IMR-90 (cell line): ENCODE data around the gene AMOTL2. TPM values are rescaled to one million over a fixed set of nuclear protein-coding genes. Genes with fewer than 3 reads are reported as not detected.

Source experiments
- ATAC-seq: fragments of 200-7000 bp; cut with Tn5 transposase; 2 replicates; pipeline ENCODE4 v1.9.1; 2020; ENCODE audit warnings: low read depth, mild to moderate bottlenecking, moderate library complexity
- BruUV-seq: library from RNA; stranded (reverse); fragments of 400-500 nt; replicated peaks from 2 replicates; lab custom pipeline; 2021; lab: Mats Ljungman, UMichigan
- CTCF ChIA-PET: fragments of 300-600 bp; formaldehyde crosslinking; extraction: SDS; loops from one replicate; lab custom pipeline; 2021; ENCODE audit warnings: antibody characterized with exemption; lab: Yijun Ruan, JAX
- POLR2A ChIA-PET: fragments of 300-600 bp; sonication (Branson Sonifier 250); formaldehyde crosslinking; loops from one replicate; lab custom pipeline; 2022; ENCODE audit warnings: antibody characterized with exemption; ENCODE audit not compliant: unreplicated experiment; lab: Charles Lee
- DNase-seq: peaks from one replicate; pipeline ENCODE4 v3.0.0; 2013
- H2AFZ ChIP-seq: replicated peaks from 2 replicates; pipeline ENCODE3; 2013; ENCODE audit warnings: low read length, mild to moderate bottlenecking; ENCODE audit not compliant: poor library complexity
- H2AK5ac ChIP-seq: 2 replicates; pipeline ENCODE4 v1.6.1; 2013; ENCODE audit warnings: low read depth, low read length, inconsistent platforms
- H2AK9ac ChIP-seq: replicated peaks from 2 replicates; pipeline ENCODE3; 2013; ENCODE audit warnings: mild to moderate bottlenecking, low read depth, low read length, moderate library complexity; ENCODE audit not compliant: poor library complexity
- H2BK120ac ChIP-seq: 2 replicates; pipeline ENCODE4 v1.6.1; 2013; ENCODE audit warnings: low read depth, low read length, inconsistent platforms
- H2BK15ac ChIP-seq: 3 replicates; pipeline ENCODE4 v1.6.1; 2013; ENCODE audit warnings: low read depth, low read length, inconsistent platforms
- H2BK20ac ChIP-seq: 2 replicates; pipeline ENCODE4 v1.6.1; 2013; ENCODE audit warnings: low read depth, mild to moderate bottlenecking, inconsistent platforms, low read length, moderate library complexity
- H2BK5ac ChIP-seq: 2 replicates; pipeline ENCODE4 v1.6.1; 2013; ENCODE audit warnings: mild to moderate bottlenecking, low read depth, low read length, inconsistent platforms; ENCODE audit not compliant: poor library complexity, severe bottlenecking
- H3K14ac ChIP-seq: replicated peaks from 2 replicates; pipeline ENCODE4 v1.6.1; 2013; ENCODE audit warnings: low read depth, low read length, inconsistent platforms
- H3K18ac ChIP-seq: 2 replicates; pipeline ENCODE4 v1.6.1; 2013; ENCODE audit warnings: low read depth, low read length, control low read depth
- H3K23ac ChIP-seq: 2 replicates; pipeline ENCODE4 v1.6.1; 2013; ENCODE audit warnings: low read depth, low read length, inconsistent platforms
- H3K27ac ChIP-seq: 2 replicates; pipeline ENCODE4 v1.5.1; 2013; ENCODE audit warnings: mild to moderate bottlenecking, control low read depth, low read length; ENCODE audit not compliant: insufficient read depth
- H3K27me3 ChIP-seq: 2 replicates; pipeline ENCODE4 v1.6.1; 2013; ENCODE audit warnings: low read length; ENCODE audit not compliant: control insufficient read depth, insufficient read depth
- H3K36me3 ChIP-seq: 2 replicates; pipeline ENCODE4 v1.6.1; 2013; ENCODE audit warnings: low read length, mixed read lengths; ENCODE audit not compliant: control insufficient read depth, insufficient read depth
- H3K4ac ChIP-seq: 2 replicates; pipeline ENCODE4 v1.6.1; 2013; ENCODE audit warnings: low read depth, low read length, inconsistent platforms
- H3K4me1 ChIP-seq: 2 replicates; pipeline ENCODE4 v1.6.1; 2013; ENCODE audit warnings: low read length, mixed read lengths; ENCODE audit not compliant: control insufficient read depth, insufficient read depth
- H3K4me2 ChIP-seq: 2 replicates; pipeline ENCODE4 v1.6.1; 2013; ENCODE audit warnings: low read depth, mild to moderate bottlenecking, control low read depth, low read length, moderate library complexity
- H3K4me3 ChIP-seq: 2 replicates; pipeline ENCODE4 v1.5.1; 2013; ENCODE audit warnings: low read depth, mild to moderate bottlenecking, control low read depth, low read length, moderate library complexity; ENCODE audit not compliant: insufficient read depth
- H3K56ac ChIP-seq: 2 replicates; pipeline ENCODE4 v1.6.1; 2013; ENCODE audit warnings: low read length, inconsistent platforms; ENCODE audit not compliant: insufficient read depth; ENCODE audit errors: extremely low read depth
- H3K79me1 ChIP-seq, 2 experiments: 2 replicates each; pipeline ENCODE4 v1.6.1; 2013; ENCODE audit warnings: low read length in 2 of 2, inconsistent platforms in 1 of 2, low read depth in 1 of 2
- H3K9ac ChIP-seq: 2 replicates; pipeline ENCODE4 v1.6.1; 2013; ENCODE audit warnings: low read depth, low read length, control low read depth
- H3K9me1 ChIP-seq: 2 replicates; pipeline ENCODE4 v1.6.1; 2013; ENCODE audit warnings: low read length, inconsistent platforms; ENCODE audit not compliant: insufficient read depth
- H3K9me3 ChIP-seq: 2 replicates; pipeline ENCODE4 v1.6.1; 2013; ENCODE audit warnings: low read length; ENCODE audit not compliant: control insufficient read depth, insufficient read depth
- H4K20me1 ChIP-seq: 2 replicates; pipeline ENCODE4 v1.6.1; 2013; ENCODE audit warnings: low read length, inconsistent platforms; ENCODE audit not compliant: insufficient read depth
- H4K5ac ChIP-seq: 2 replicates; pipeline ENCODE4 v1.6.1; 2013; ENCODE audit warnings: mild to moderate bottlenecking, low read depth, low read length, control low read depth
- H4K8ac ChIP-seq, 2 experiments: 2 replicates each; pipeline ENCODE4 v1.6.1; 2013; ENCODE audit warnings: low read depth in 2 of 2, low read length in 2 of 2, control low read depth in 1 of 2, inconsistent platforms in 1 of 2
- H4K91ac ChIP-seq: 2 replicates; pipeline ENCODE4 v1.6.1; 2013; ENCODE audit warnings: low read depth, low read length, inconsistent platforms; ENCODE audit not compliant: insufficient read depth
- BHLHE40 ChIP-seq: fragments of 150-350 bp; IDR thresholded peaks from 2 replicates; pipeline ENCODE4 v1.6.1; 2016; ENCODE audit warnings: mild to moderate bottlenecking, low read depth, low read length
- CTCF ChIP-seq: conservative IDR thresholded peaks from 2 replicates; pipeline ENCODE4 v1.5.1; 2012; ENCODE audit warnings: mild to moderate bottlenecking, low read depth, low read length, improper control_type of control experiment
- FOS ChIP-seq: fragments of 150-350 bp; IDR thresholded peaks from 2 replicates; pipeline ENCODE4 v1.6.1; 2016; ENCODE audit warnings: low read depth, low read length
- MXI1 ChIP-seq: IDR thresholded peaks from 2 replicates; pipeline ENCODE4 v1.6.1; 2012; ENCODE audit warnings: low read depth, mild to moderate bottlenecking, low read length, moderate library complexity, borderline replicate concordance
- WGBS, 2 experiments: methylation state at CpG; one replicate each; pipeline versions ENCODE4 v1.1.5 to v1.1.7; 2013; ENCODE audit warnings: missing lambda C conversion rate in 2 of 2; ENCODE audit not compliant: insufficient read length in 1 of 2; ENCODE audit errors: extremely low coverage in 2 of 2; 5-methylcytosine and 5-hydroxymethylcytosine counted together
- dilution Hi-C: fragments of 300-500 bp; cut with HindIII; formaldehyde crosslinking; loops from one replicate; pipeline ENCODE4 v1.14.3; 2018; ENCODE audit warnings: low sequenced_read_pairs; ENCODE audit not compliant: unreplicated experiment
- in situ Hi-C: fragments of 300-500 bp; cut with MboI; formaldehyde crosslinking; loops from 3 replicates; pipeline ENCODE4 v1.14.3; 2019; ENCODE audit warnings: low sequenced_read_pairs, inconsistent platforms, mixed read lengths
- intact Hi-C: fragments of 100-400 bp; cut with micrococcal nuclease; formaldehyde crosslinking; loops from 2 replicates; pipeline ENCODE4 v1.10.0; 2022
- polyA plus RNA-seq, 3 experiments: library from polyadenylated mRNA; depleted of rRNA; stranded (reverse); fragments of >200 nt; gene quantifications; 2 replicates each; pipeline ENCODE4 v1.2.3, GENCODE V29; 2012; ENCODE audit warnings: low replicate concordance in 1 of 3
- total RNA-seq: library from RNA; depleted of rRNA; stranded (reverse); fragments of >200 nt; gene quantifications from 2 replicates; pipeline ENCODE4 v1.2.3, GENCODE V29; 2012

The AMOTL2 gene
- total and polyA plus RNA-seq, 2 of the 4 experiments (the other 2 are of a cell fraction) = 162 to 176 TPM

- Histone ChIP-seq H4K91ac (no peak overlapping the region), H2BK20ac (no peak overlapping the region), H4K8ac (no peak overlapping the region), H2AK5ac (no peak overlapping the region), H2AFZ (no peak overlapping the region), H2AK9ac (no peak overlapping the region), H3K9me3 (peaks cover 2% of the 10 kb centered on the region), H3K4me2 (no peak overlapping the region), H3K18ac (no peak overlapping the region), H3K4me1 (peaks cover 9% of the 10 kb centered on the region), H3K9me1 (peaks cover 18% of the 10 kb centered on the region), H3K4ac (no peak overlapping the region), H4K5ac (no peak overlapping the region), H3K27me3 (no peaks in the 10 kb centered on the region), H2BK5ac (no peak overlapping the region), H3K27ac (no peak overlapping the region), H3K14ac (no peak overlapping the region), H3K4me3 (no peak overlapping the region), H3K36me3 (no peaks in the 10 kb centered on the region), H3K23ac (no peak overlapping the region), H2BK120ac (no peak overlapping the region), H3K79me1 (peaks cover 0 to 12% of the 10 kb centered on the region in 2 experiments; a peak in 1 of 4 replicates), H2BK15ac (no peak overlapping the region), H3K56ac (no peak overlapping the region), H3K9ac (no peak overlapping the region), H4K20me1 (no peaks in the 10 kb centered on the region)
- no peak for ATAC-seq
- TF ChIP-seq CTCF (no peak), MXI1 (no peak), BHLHE40 (no peak), FOS (no peak)
- dilution Hi-C loops = no loop called here
- in situ Hi-C loops = no loop called here
- no TSS peak for BruUV-seq
- WGBS, 2 experiments = no CpG with 5 or more reads among the region's 1 CpG
- intact Hi-C loops = no loop called here
- no peak for DNase-seq
- POLR2A ChIA-PET = no interaction called here
- CTCF ChIA-PET = interaction anchor here (2.9 kb wide), 1 partner anchor 127 kb away, joined by 9 read pairs; no protein-coding TSS in a partner anchor
These were observed 27.5 kb downstream of the AMOTL2 start for GRCh38 chr3:134346744-134347143.
